ENCODE results near the gene CACNA1S. TPM values are rescaled to one million over a fixed set of nuclear protein-coding genes. Genes with fewer than 3 reads are reported as not detected.

Gene CACNA1S
- total RNA-seq, 2 experiments from 2014 or later, result not detected

GRCh38 chr1:201136355-201137023 is 24.3 kb upstream of the CACNA1S start:
- H3K36me3 ChIP-seq (ENCODE audit: insufficient read depth, low read length), result no peaks in the 10 kb centered on the region
- H3K27ac ChIP-seq (ENCODE audit: low read depth, low read length, poor library complexity, severe bottlenecking), result no peak overlapping the region
- H3K4me3 ChIP-seq (ENCODE audit: low read depth, low read length, poor library complexity, severe bottlenecking), result no peak overlapping the region
- no peak overlapping the region for H3K4me2 ChIP-seq (ENCODE audit: low read length)
- H3K79me2 ChIP-seq (ENCODE audit: insufficient read depth, low read depth, low read length), result no peaks in the 10 kb centered on the region
- DNase-seq (ENCODE audit: low spot score), result no peak
- no peaks in the 10 kb centered on the region for H4K20me1 ChIP-seq (ENCODE audit: insufficient read depth, low read length)
- H3K9me3 ChIP-seq (ENCODE audit: low read length), result no peaks in the 10 kb centered on the region
- H3K9me2 ChIP-seq (ENCODE audit: insufficient read depth, low read length), result no peaks in the 10 kb centered on the region
- no peak for TF ChIP-seq CTCF (conservative IDR thresholded peaks at IDR 0.05; ENCODE audit: low read length)
- no peak for TF ChIP-seq EZH2phosphoT487 (IDR thresholded peaks at IDR 0.05; ENCODE audit: borderline replicate concordance, low read depth, low read length)
- H2AFZ ChIP-seq (ENCODE audit: low read length), result no peak overlapping the region
- intact Hi-C loops (cut with micrococcal nuclease; ENCODE audit: unreplicated experiment), result no loop called here
- H3K4me1 ChIP-seq (ENCODE audit: insufficient read depth, low read length, poor library complexity, severe bottlenecking), result no peaks in the 10 kb centered on the region
- ChIA-PET CTCF (ENCODE audit: unreplicated experiment) (interaction anchor here (1.3 kb wide), 1 partner anchor 17 kb away, joined by 4 read pairs; no protein-coding TSS in a partner anchor), POLR2A (interaction anchor here (0.7 kb wide), 1 partner anchor 409 kb away, joined by 3 read pairs; no protein-coding TSS in a partner anchor)
- no TSS peak for BruUV-seq (replicated peaks)

GRCh38 chr1:201134405-201134804 is 22.2 kb upstream of the CACNA1S start:
- H2AFZ ChIP-seq (ENCODE audit: low read length), result no peak overlapping the region
- TF ChIP-seq EZH2phosphoT487 (IDR thresholded peaks at IDR 0.05; ENCODE audit: borderline replicate concordance, low read depth, low read length) (no peak), CTCF (conservative IDR thresholded peaks at IDR 0.05; ENCODE audit: low read length) (no peak)
- no peak overlapping the region for H3K4me3 ChIP-seq (ENCODE audit: low read depth, low read length, poor library complexity, severe bottlenecking)
- DNase-seq (ENCODE audit: low spot score), result no peak
- ChIA-PET POLR2A (interaction anchor here (1.2 kb wide), 1 partner anchor 11 kb away, joined by 3 read pairs; no protein-coding TSS in a partner anchor), CTCF (ENCODE audit: unreplicated experiment) (no interaction called here)
- H3K79me2 ChIP-seq (ENCODE audit: insufficient read depth, low read depth, low read length), result no peaks in the 10 kb centered on the region
- no peaks in the 10 kb centered on the region for H3K36me3 ChIP-seq (ENCODE audit: insufficient read depth, low read length)
- intact Hi-C loops (cut with micrococcal nuclease; ENCODE audit: unreplicated experiment), result no loop called here
- no peak overlapping the region for H3K4me2 ChIP-seq (ENCODE audit: low read length)
- H4K20me1 ChIP-seq (ENCODE audit: insufficient read depth, low read length), result no peaks in the 10 kb centered on the region
- no peaks in the 10 kb centered on the region for H3K9me3 ChIP-seq (ENCODE audit: low read length)
- no peak overlapping the region for H3K27ac ChIP-seq (ENCODE audit: low read depth, low read length, poor library complexity, severe bottlenecking)
- BruUV-seq (replicated peaks), result no TSS peak
- H3K4me1 ChIP-seq (ENCODE audit: insufficient read depth, low read length, poor library complexity, severe bottlenecking), result no peaks in the 10 kb centered on the region
- H3K9me2 ChIP-seq (ENCODE audit: insufficient read depth, low read length), result no peaks in the 10 kb centered on the region

GRCh38 chr1:201131398-201131797 is 19.2 kb upstream of the CACNA1S start:
- CTCF ChIA-PET (ENCODE audit: unreplicated experiment), result no interaction called here
- intact Hi-C loops (cut with micrococcal nuclease; ENCODE audit: unreplicated experiment), result no loop called here
- no TSS peak for BruUV-seq (replicated peaks)

More at GRCh38 chr1:201131398-201131797, 19.2 kb upstream of the CACNA1S start:
- Histone ChIP-seq H4K20me1 (ENCODE audit: insufficient read depth, low read length) (no peaks in the 10 kb centered on the region), H2AFZ (ENCODE audit: low read length) (no peak overlapping the region), H3K9me3 (ENCODE audit: low read length) (no peaks in the 10 kb centered on the region), H3K27ac (ENCODE audit: low read depth, low read length, poor library complexity, severe bottlenecking) (no peak overlapping the region), H3K9me2 (ENCODE audit: insufficient read depth, low read length) (no peaks in the 10 kb centered on the region), H3K4me3 (ENCODE audit: low read depth, low read length, poor library complexity, severe bottlenecking) (no peak overlapping the region), H3K4me2 (ENCODE audit: low read length) (no peak overlapping the region), H3K36me3 (ENCODE audit: insufficient read depth, low read length) (no peaks in the 10 kb centered on the region), H3K79me2 (ENCODE audit: insufficient read depth, low read depth, low read length) (no peaks in the 10 kb centered on the region), H3K4me1 (ENCODE audit: insufficient read depth, low read length, poor library complexity, severe bottlenecking) (no peaks in the 10 kb centered on the region)
- no peak for DNase-seq (ENCODE audit: low spot score)
- TF ChIP-seq EZH2phosphoT487 (IDR thresholded peaks at IDR 0.05; ENCODE audit: borderline replicate concordance, low read depth, low read length) (no peak), CTCF (conservative IDR thresholded peaks at IDR 0.05; ENCODE audit: low read length) (no peak)
- POLR2A ChIA-PET, result no interaction called here
